Renal cortex interstitium (tissue), 15 donors: Measurements from ENCODE around the gene MRM2. TPM values are rescaled to one million over a fixed set of nuclear protein-coding genes. Genes with fewer than 3 reads are reported as not detected.
A peak's percentile ranks its signal among the peaks of the same experiment; 100 is the strongest.

ENCODE experiments used
- DNase-seq, 11 donors: peaks; one replicate each; pipeline ENCODE4 v3.0.0-alpha.2; 2013; ENCODE audit warnings: low read depth in 9 of 11, low spot score in 4 of 11; ENCODE audit errors: extremely low read depth in 1 of 11
- long read RNA-seq, 16 experiments: transcript quantifications; one replicate each; lab custom pipeline, GENCODE V29; 2026
- polyA plus RNA-seq, 3 donors: library from polyadenylated mRNA; unstranded; fragments of 120-200 nt; gene quantifications; one replicate each; pipeline ENCODE4 v1.2.1, GENCODE V29; 2013; ENCODE audit not compliant: insufficient read length in 3 of 3

The MRM2 gene
- polyA plus RNA-seq: 10 to 100 TPM; 32.9 to 39.6 (median 38.7) TPM
- long read RNA-seq, donor 1, partial matches to known transcripts: 0 of 3 reads
- long read RNA-seq, donor 1, other reads (novel, unspliced or antisense): 0 of 3 reads
- long read RNA-seq, donor 2, partial matches to known transcripts: 22 of 28 reads
- long read RNA-seq, donor 2, other reads (novel, unspliced or antisense): 0 of 28 reads
- long read RNA-seq, donor 3, transcript MRM2-201 (3 exons, 1,601 nt): major isoform, 9 of 14 reads
- long read RNA-seq, donor 3, partial matches to known transcripts: 0 of 14 reads
- long read RNA-seq, donor 3, other reads (novel, unspliced or antisense): 0 of 14 reads
- long read RNA-seq, donor 4, transcript MRM2-201 (3 exons, 1,601 nt): major isoform, 5 of 45 reads
- long read RNA-seq, donor 4, partial matches to known transcripts: 21 of 45 reads
- long read RNA-seq, donor 4, other reads (novel, unspliced or antisense): 17 of 45 reads
- long read RNA-seq, donor 5: 0 reads
- long read RNA-seq, donor 6, partial matches to known transcripts: 0 of 3 reads
- long read RNA-seq, donor 6, other reads (novel, unspliced or antisense): 0 of 3 reads
- long read RNA-seq, donor 7, transcript MRM2-201 (3 exons, 1,601 nt): major isoform, 8 of 16 reads
- long read RNA-seq, donor 7, partial matches to known transcripts: 0 of 16 reads
- long read RNA-seq, donor 7, other reads (novel, unspliced or antisense): 8 of 16 reads
- long read RNA-seq, donor 8: 0 reads
- long read RNA-seq, donor 9, transcript MRM2-201 (3 exons, 1,601 nt): major isoform, 7 of 10 reads
- long read RNA-seq, donor 9, partial matches to known transcripts: 0 of 10 reads
- long read RNA-seq, donor 9, other reads (novel, unspliced or antisense): 0 of 10 reads
- long read RNA-seq, donor 10, transcript MRM2-201 (3 exons, 1,601 nt): major isoform, 5 of 6 reads
- long read RNA-seq, donor 10, partial matches to known transcripts: 0 of 6 reads
- long read RNA-seq, donor 10, other reads (novel, unspliced or antisense): 0 of 6 reads
- long read RNA-seq, donor 11, partial matches to known transcripts: 19 of 33 reads
- long read RNA-seq, donor 11, other reads (novel, unspliced or antisense): 10 of 33 reads
- long read RNA-seq, donor 12, partial matches to known transcripts: 0 of 3 reads
- long read RNA-seq, donor 12, other reads (novel, unspliced or antisense): 0 of 3 reads
- long read RNA-seq, donor 13: 0 reads
- long read RNA-seq, donor 14, partial matches to known transcripts: 0 of 5 reads
- long read RNA-seq, donor 14, other reads (novel, unspliced or antisense): 0 of 5 reads
- long read RNA-seq, donor 15, partial matches to known transcripts: 0 of 6 reads
- long read RNA-seq, donor 15, other reads (novel, unspliced or antisense): 5 of 6 reads
- long read RNA-seq, donor 16, transcript MRM2-201 (3 exons, 1,601 nt): major isoform, 14 of 30 reads
- long read RNA-seq, donor 16, partial matches to known transcripts: 12 of 30 reads
- long read RNA-seq, donor 16, other reads (novel, unspliced or antisense): 0 of 30 reads

GRCh38 chr7:2241580-2242540 lies at the start of gene MRM2, which contains the start of gene NUDT1:
MRM2 (minus strand) TSS chr7:2242205; CDS start chr7:2242169, 36 bp downstream.
NUDT1 (plus strand) TSS chr7:2242226; CDS start chr7:2244575, 2,349 bp downstream.
- DNase-seq: peak in 10 of 11 donors; percentile 43 to 81 (median 76)

DNA sequence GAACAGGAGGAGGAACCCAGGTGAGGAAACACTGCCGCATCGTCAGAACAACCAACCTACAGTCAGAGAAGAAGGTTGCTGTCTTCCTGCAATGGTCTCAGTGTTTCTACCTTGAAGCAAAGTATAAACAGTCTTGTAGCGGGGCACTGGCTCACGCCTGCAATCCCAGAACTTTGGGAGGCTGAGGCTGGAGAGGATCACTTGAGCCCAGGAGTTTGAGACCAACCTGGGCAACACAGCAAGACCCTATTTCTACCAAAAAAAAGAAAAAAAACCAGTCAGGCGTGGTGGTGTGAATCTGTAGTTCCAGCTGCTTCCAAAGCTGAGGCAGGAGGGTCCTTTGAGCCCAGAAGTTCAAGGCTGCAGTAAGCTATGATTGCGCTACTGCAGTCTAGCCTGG lies 48.9 kb upstream of the MRM2 start:
- no peak for DNase-seq

DNA sequence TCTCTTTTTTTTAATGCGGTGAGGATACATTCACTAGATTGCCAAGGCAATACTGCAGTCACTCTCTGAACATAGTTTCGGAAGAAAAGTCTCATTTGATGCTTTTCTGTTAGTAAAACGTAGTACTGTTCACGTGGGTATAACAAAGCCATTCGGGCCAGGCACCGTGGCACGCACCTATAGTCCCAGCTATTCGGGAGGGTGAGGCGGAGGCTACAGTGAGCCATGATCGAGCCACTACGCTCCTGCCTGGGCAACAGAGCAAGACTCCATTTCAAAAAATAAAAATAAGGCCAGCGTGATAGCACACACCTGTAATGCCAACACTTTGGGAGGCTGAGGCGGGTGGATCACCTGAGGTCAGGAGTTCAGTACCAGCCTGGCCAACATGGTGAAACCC lies 47.6 kb upstream of the MRM2 start:
- DNase-seq: no peak

DNA sequence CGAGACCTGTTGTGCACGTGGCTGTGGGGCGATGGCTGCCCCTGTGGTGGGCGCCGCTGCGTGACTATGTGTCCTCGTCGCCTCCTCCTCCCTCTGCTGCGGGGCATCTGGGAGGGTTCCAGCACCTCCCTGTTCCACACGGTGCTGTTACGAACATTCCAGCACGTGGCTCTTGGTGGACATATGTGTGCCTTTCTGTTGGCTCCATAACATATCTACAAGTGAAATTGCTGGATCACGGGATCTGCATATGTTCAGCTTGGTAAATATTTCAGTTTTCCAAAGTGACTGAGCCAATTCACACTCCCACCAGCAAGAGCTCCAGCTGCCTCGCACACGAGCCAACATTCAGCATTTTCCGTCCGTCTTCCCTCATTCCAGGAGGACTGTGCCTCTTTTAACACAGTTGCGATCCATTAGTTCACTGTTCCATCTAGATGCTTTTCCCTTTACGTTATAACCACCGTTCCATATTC lies 47.1 kb upstream of the MRM2 start:
- DNase-seq: no peak

DNA sequence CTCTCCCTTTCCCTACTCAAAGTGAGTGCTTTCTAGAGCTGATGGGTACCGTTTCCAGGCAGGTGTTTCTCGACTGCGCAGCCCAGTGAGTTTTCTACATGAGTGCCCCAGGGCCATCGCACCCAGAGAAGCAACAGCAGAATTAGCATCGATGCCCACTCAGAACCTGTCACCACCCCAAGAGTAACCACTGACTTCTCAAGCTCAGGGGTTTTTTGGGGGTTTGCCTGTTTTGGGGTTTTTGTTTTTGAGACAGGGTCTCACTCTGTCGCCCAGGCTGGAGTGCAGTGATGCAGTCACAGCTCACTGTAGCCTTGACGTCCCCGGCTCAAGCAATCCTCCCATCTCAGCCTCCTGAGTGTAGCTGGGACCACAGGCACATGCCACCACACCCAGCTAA lies 46.5 kb upstream of the MRM2 start:
- no peak for DNase-seq

DNA sequence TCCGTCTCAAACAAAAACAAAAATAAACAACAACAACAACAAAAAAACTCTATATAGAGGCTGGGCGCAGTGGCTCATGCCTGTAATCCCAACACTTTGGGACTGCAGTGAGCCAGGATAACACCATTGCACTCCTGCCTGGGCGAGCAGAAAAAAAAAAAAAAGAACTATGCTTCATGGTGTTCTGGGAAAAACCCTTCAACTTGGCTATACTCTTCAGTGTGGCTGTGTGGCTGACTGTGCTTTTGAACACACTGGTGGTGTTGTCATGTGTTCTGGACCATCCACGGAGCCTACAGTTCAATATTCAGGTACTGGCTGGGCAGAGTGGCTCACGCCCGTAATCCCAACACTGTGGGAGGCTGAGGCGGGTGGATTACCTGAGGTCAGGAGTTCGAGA lies 45.7 kb upstream of the MRM2 start:
- no peak for DNase-seq

DNA sequence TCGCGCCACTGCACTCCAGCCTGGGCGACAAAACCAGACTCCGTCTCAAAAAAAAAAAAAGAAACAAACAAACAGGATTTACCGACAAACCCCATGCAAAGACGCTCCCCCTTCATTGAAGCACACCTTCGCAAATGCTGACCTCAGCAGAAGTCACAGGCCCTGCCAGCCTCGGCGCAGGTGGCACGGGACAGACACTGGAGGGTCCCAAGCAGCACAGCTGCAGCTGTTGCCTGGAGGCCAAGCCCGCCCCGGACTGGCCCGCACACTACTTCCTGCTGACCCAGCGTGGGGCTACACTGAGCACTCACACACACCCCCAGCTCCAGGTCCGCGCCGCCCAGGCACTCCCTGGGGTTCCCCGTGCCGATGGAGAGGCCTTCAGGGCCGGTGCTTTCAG lies 41.1 kb upstream of the MRM2 start:
- no peak for DNase-seq

DNA sequence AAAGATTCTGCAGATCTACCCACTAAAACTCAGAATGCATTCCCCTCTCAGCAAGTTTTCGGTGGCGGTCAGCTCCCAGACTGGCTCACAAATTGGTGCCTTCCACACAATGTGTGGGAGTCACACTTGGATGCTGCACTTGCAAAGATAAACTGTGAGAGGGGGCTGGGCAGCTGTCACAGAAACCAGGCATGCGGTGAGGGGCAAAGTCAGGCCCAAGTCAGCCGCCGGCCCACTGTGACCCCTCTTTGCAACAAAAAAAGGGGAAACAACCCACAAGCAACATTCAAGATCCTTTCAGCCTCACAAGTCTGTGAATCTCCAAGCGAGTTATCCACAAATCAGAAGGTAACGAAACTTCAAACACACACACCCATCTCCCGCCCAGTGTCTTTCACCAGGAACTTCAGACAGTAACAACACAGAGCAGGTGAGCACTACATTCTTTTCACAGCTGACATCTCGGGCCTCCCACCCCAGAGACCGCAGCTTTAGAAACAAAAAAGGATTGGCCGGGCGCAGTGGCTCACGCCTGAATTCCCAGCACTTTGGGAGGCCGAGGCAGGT lies 40.3 kb upstream of the MRM2 start:
- DNase-seq: peak in 5 of 11 donors; percentile 42 to 63 (median 48)

DNA sequence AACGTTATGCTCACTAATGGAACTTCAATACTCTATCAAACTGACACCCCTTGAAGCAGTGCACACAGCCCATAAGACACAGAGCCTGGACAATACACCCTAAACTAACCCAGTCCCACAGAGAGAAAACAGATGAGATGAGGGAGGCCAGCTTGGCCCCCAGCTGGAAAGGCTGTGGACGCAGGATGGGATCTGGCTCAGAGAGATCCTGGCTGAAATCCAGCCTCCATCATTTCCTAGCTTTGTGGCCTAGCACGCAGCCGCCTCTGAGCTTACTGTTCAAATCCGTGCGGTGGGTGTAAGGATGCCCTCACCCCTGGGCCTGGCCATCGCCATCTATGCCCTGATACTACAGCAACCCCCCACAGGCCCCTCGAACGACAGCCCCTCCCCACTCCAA lies 39.5 kb upstream of the MRM2 start:
- peak in 1 of 11 donors; percentile 41 for DNase-seq

DNA sequence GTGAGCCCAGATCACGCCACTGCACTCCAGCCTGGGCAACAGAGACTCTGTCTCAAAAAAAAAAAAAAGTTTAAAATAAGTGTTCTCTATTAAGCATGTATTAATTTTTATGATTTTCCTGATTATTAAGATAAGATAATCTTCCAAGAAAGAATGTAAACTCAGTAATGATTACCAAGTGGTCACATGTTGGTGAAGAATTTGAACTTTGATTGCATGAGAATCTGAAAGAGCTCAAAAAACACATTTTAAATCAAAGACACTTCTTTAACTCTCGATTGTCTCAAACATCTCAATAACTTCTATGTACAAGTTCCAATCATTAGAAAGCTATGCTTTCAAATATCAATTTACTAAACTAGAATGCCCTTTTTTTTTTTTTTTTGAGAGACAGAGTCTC lies 38.4 kb upstream of the MRM2 start:
- DNase-seq: no peak

GRCh38 chr7:2279896-2280295 lies 37.9 kb upstream of the MRM2 start:
- no peak for DNase-seq

GRCh38 chr7:2278026-2278425 lies 36.0 kb upstream of the MRM2 start:
- DNase-seq: no peak

DNA sequence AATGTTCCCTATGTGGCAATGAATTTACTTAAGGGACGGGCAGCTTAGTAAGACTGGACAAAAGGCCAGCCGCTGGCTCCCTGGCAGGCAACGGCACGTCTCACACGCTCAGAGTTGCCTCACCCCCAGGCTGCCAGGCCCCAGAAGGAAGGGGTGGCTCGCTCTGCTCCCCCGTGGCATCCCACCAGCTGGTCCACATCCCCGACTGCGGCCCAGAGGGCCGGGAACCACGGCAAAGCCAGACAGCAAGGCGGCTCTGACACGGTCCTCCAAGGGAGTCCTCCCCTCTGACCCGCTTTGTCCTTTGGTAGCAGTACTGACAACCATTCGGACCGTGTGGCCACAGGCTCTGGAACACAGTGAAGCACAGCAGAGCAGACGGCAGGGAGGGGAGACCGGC lies 34.1 kb upstream of the MRM2 start:
- no peak for DNase-seq

GRCh38 chr7:2275101-2275500 lies 33.1 kb upstream of the MRM2 start:
- DNase-seq: no peak

DNA sequence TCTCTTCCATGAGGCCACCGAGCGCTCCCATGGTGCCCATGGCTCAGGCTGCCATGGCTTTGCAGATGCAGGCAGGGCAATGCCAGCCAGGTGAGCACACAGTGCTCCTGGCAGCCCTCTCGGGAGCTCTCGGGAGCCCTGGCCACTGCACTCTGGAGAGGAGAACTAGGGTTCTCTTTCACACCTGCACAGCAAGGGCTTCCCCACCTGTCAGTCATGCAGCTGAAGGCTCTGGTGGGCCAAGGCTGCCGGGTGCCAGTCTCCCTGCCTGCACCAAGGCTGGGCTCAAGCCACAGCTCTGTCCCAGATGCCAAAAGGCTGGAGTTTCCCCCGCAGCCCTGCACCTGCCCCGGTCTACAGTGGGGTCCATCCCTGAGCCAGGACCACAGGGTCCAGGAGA lies 32.7 kb upstream of the MRM2 start:
- no peak for DNase-seq

DNA sequence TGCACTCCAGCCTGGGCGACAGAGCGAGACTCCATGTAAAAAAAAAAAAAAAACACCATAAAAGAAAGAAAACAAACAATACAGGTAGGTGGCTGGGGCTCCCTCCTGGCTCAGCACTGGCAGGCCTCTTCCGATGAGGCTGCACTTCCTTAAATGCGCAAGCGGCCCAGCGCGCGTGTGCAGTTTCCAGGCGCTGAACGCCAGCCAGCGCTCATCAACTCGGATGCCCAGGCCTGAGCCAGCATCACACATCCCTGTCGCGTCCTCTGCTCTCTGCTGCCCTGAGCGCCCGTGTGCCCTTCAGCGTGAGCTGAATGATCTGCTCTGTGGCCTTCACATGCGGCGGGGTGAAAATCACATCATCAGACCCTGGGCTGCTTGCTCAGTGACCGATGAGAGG lies 31.9 kb upstream of the MRM2 start:
- no peak for DNase-seq

DNA sequence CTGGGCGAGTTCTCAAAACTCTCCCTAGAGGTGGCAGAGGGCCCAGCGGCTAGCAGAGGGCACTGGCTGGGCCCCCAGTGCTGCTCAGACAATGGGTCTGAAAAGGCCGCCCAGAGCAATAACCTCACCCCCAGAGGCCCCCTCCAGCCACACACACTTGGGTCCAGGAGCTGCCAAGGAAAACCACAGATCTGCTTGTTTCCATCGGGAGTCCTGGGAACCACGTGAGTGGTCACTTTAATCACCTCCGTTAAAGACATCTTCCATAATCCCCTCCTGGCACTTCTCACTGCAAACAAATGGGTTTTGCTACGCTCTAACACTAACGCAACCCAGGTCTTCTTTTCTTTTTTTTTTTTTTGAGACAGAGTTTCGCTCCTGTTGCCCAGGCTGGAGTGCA lies 30.0 kb upstream of the MRM2 start:
- no peak for DNase-seq
